SU-DHL-6 (cell line): ENCODE results near the gene MEGF10.

Experiments used
- CTCF ChIP-seq: fragments of 200-600 bp; sonication (generic); IDR thresholded peaks from one replicate; pipeline ENCODE4 v1.5.1; 2017; ENCODE audit warnings: antibody characterized with exemption, mild to moderate bottlenecking, low read length, moderate library complexity; ENCODE audit not compliant: insufficient read depth, poor library complexity, severe bottlenecking
- EZH2phosphoT487 ChIP-seq: fragments of 200-600 bp; sonication (generic), shearing (Covaris generic); conservative IDR thresholded peaks from 2 replicates; pipeline ENCODE4 v1.6.1; 2018; ENCODE audit warnings: mild to moderate bottlenecking, antibody characterized with exemption, low read length, moderate library complexity, mixed read lengths

GRCh38 chr5:127471211-127471610 is 180.6 kb downstream of the MEGF10 start:
- TF ChIP-seq CTCF (no peak), EZH2phosphoT487 (no peak)
